Mesothelial cell of epicardium (in vitro differentiated cells): ENCODE results near the gene DCLK1. TPM values are rescaled to one million over a fixed set of nuclear protein-coding genes. Genes with fewer than 3 reads are reported as not detected.

Source experiments
- DNase-seq, 2 experiments: peaks; one replicate each; pipeline ENCODE4 v3.0.0; 2021; ENCODE audit warnings: low spot score in 2 of 2; ENCODE audit not compliant: unreplicated experiment in 2 of 2
- H3K27ac Mint-ChIP-seq: 2 replicates; pipeline ENCODE4 v1.8.0; 2021; ENCODE audit warnings: mixed read lengths
- H3K27me3 Mint-ChIP-seq: 2 replicates; pipeline ENCODE4 v1.8.0; 2021; ENCODE audit warnings: low read depth, mixed read lengths
- H3K36me3 Mint-ChIP-seq: 2 replicates; pipeline ENCODE4 v1.8.0; 2021; ENCODE audit warnings: mixed read lengths
- H3K4me1 Mint-ChIP-seq: 2 replicates; pipeline ENCODE4 v1.8.0; 2021; ENCODE audit warnings: mixed read lengths
- H3K4me3 Mint-ChIP-seq: 2 replicates; pipeline ENCODE4 v1.8.0; 2021; ENCODE audit warnings: mild to moderate bottlenecking, moderate library complexity, mixed read lengths
- H3K9me3 Mint-ChIP-seq: 2 replicates; pipeline ENCODE4 v1.8.0; 2021; ENCODE audit warnings: mixed read lengths
- CTCF ChIP-seq: fragments of 200-600 bp; sonication (generic); IDR thresholded peaks from one replicate; pipeline ENCODE4 v1.5.0; 2021; ENCODE audit warnings: antibody characterized with exemption; ENCODE audit not compliant: unreplicated experiment
- total RNA-seq: library from RNA; stranded (reverse); gene quantifications from 3 replicates; pipeline ENCODE4 v1.2.1, GENCODE V29; 2021

The DCLK1 gene
- total RNA-seq, 1 donor from 2014 or later, result 21.7 TPM

- Mint-ChIP-seq H3K27me3 (no peaks in the 10 kb centered on the region), H3K27ac (no peak overlapping the region), H3K4me3 (no peak overlapping the region), H3K36me3 (peaks cover 17% of the 10 kb centered on the region), H3K9me3 (peaks cover 19% of the 10 kb centered on the region), H3K4me1 (no peaks in the 10 kb centered on the region)
- DNase-seq, result no peak
- TF ChIP-seq CTCF, result no peak
These were observed 189.8 kb downstream of the DCLK1 start for GRCh38 chr13:35941374-35941773.

- no peak for DNase-seq
- no peaks in the 10 kb centered on the region for H3K4me1 Mint-ChIP-seq
- H3K4me3 Mint-ChIP-seq, result no peak overlapping the region
- H3K27me3 Mint-ChIP-seq, result no peaks in the 10 kb centered on the region
- peaks cover 17% of the 10 kb centered on the region for H3K36me3 Mint-ChIP-seq
- TF ChIP-seq CTCF, result no peak
- no peak overlapping the region for H3K27ac Mint-ChIP-seq
- peaks cover 22% of the 10 kb centered on the region for H3K9me3 Mint-ChIP-seq
These were observed 190.4 kb downstream of the DCLK1 start for GRCh38 chr13:35940734-35941133.

- Mint-ChIP-seq H3K27ac (no peak overlapping the region), H3K36me3 (peaks cover 34% of the 10 kb centered on the region), H3K9me3 (peaks cover 35% of the 10 kb centered on the region), H3K4me1 (no peaks in the 10 kb centered on the region), H3K27me3 (no peaks in the 10 kb centered on the region), H3K4me3 (no peak overlapping the region)
- TF ChIP-seq CTCF, result no peak
- DNase-seq, result no peak
These were observed 194.8 kb downstream of the DCLK1 start for GRCh38 chr13:35936246-35936978.

- Mint-ChIP-seq H3K36me3 (peaks cover 45% of the 10 kb centered on the region), H3K4me3 (no peak overlapping the region), H3K4me1 (peaks cover 6% of the 10 kb centered on the region), H3K9me3 (peaks cover 35% of the 10 kb centered on the region), H3K27ac (no peak overlapping the region), H3K27me3 (no peaks in the 10 kb centered on the region)
- TF ChIP-seq CTCF, result no peak
- no peak for DNase-seq
These were observed 200.2 kb downstream of the DCLK1 start for GRCh38 chr13:35930665-35931631.

- DNase-seq, result no peak
- Mint-ChIP-seq H3K36me3 (peaks cover 25% of the 10 kb centered on the region), H3K4me1 (peaks cover 6% of the 10 kb centered on the region), H3K9me3 (peaks cover 11% of the 10 kb centered on the region), H3K27me3 (no peaks in the 10 kb centered on the region), H3K27ac (peak overlapping the region; percentile 39), H3K4me3 (no peak overlapping the region)
- no peak for TF ChIP-seq CTCF
These were observed 203.6 kb downstream of the DCLK1 start for GRCh38 chr13:35927567-35928021.
